Measurements from ENCODE around the gene BCOR.

BCOR gene

DNA sequence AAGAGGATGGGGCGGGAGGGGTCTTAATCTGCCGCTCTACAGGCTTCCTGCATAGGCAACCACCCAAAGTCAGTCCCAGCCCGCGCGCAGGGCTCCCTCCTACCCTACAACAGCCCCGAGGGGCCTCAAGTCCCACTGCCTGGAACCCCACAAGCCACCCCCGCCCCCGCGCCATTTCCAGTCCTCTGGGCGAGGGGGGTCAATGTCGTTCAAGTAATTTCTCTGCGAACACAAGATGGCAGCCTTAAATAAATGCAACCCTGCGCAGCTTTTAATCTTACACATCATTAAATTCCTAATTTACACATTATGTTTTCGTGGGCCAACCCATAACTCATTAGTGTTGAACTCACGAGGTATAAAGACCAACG is 92.9 kb downstream of the BCOR start:
- no peak overlapping the region for H3K27ac ChIP-seq
- TF ChIP-seq, protein P1, sequence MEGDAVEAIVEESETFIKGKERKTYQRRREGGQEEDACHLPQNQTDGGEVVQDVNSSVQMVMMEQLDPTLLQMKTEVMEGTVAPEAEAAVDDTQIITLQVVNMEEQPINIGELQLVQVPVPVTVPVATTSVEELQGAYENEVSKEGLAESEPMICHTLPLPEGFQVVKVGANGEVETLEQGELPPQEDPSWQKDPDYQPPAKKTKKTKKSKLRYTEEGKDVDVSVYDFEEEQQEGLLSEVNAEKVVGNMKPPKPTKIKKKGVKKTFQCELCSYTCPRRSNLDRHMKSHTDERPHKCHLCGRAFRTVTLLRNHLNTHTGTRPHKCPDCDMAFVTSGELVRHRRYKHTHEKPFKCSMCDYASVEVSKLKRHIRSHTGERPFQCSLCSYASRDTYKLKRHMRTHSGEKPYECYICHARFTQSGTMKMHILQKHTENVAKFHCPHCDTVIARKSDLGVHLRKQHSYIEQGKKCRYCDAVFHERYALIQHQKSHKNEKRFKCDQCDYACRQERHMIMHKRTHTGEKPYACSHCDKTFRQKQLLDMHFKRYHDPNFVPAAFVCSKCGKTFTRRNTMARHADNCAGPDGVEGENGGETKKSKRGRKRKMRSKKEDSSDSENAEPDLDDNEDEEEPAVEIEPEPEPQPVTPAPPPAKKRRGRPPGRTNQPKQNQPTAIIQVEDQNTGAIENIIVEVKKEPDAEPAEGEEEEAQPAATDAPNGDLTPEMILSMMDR (conservative IDR thresholded peaks at IDR 0.05) = no peak

DNA sequence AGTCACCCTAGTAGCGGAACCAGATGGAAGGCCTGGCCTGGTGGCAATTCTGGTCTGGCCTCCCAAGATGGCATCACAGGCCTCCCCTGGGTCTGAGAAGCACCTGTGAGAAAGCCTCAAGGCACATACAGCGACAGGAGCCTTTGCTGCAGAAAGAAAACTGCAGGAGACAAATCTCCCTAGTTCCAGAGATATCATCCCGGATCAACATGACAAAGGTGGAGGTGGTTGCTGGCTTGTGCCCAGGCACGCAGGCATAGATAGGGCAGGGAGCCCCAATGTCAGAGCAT is 93.6 kb downstream of the BCOR start:
- TF ChIP-seq, protein P1 (conservative IDR thresholded peaks at IDR 0.05) = no peak
- no peak overlapping the region for H3K27ac ChIP-seq

DNA sequence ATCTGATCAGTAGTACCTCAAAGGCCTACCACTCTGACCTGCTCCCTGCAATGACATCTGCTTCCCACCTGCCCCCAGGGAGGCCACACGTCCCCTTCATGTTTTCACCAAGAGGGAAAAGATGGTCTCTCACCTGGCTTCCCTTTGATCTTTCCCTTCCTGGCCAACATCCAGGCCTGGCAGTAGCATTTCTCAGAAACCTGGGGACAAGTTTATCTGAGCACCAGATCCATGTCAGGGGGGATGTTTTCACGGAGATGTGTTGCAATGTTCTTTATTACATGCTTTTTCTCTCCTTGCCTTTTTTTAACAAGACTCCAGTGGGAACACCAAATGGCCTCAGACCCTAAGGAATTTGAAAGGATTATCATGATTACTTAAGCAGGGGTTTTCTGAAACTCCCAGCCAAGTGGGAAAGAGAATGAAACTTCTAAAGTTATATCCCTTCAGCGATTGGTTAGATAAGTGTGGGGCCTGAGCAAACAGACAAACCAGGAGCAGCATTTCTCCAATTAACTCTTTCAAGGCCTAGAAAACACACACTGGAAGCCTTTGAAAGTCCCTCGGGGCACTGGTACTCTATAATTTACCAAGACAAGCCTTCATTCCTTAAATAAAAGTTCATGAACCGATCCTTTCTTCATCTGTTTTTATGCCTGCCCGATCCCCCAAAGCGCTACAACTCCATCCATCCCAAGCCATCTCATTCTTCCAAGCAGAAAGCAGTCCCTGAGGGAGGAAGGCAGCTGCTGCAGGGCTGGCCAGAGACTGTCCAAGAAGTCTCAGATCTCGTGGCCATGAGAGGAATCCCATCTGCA is 94.1 kb downstream of the BCOR start:
- no peak overlapping the region for H3K27ac ChIP-seq
- TF ChIP-seq, protein P1 (conservative IDR thresholded peaks at IDR 0.05) = no peak

DNA sequence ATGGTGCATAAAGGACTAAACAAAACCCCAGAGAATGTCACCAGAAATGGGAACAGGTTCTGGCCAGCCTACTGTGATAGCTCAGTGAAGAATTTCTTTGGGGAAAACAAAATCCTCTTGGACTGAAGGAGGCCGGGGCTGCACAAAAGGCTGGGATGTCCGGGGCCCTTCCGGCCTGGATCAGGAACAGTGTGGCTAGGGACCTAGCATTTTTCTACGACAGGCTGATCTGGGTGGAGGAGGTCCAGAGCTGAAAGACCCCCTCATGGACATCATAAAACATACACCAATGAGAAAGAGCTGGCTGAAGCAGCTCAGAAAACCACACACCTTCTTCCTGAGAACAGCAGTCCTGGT is 94.7 kb downstream of the BCOR start:
- no peak overlapping the region for H3K27ac ChIP-seq
- TF ChIP-seq, protein P1 (conservative IDR thresholded peaks at IDR 0.05) = no peak

All from VCaP (cell line).